Smooth muscle cell (in vitro differentiated cells): ENCODE data around the gene THUMPD2. TPM values are rescaled to one million over a fixed set of nuclear protein-coding genes. Genes with fewer than 3 reads are reported as not detected.

ENCODE experiments used
- DNase-seq: peaks from one replicate; lab custom pipeline; 2025; ENCODE audit not compliant: unreplicated experiment; lab: John Stamatoyannopoulos, UW
- H2AFZ ChIP-seq: fragments of 200-600 bp; sonication (generic); 2 replicates; pipeline ENCODE4 v1.6.0; 2016; ENCODE audit warnings: antibody characterized with exemption, low read depth, mild to moderate bottlenecking
- H3F3A ChIP-seq: fragments of 200-600 bp; sonication (generic); 2 replicates; pipeline ENCODE4 v1.6.0; 2017; ENCODE audit warnings: antibody characterized with exemption, low read depth
- H3K27ac ChIP-seq: fragments of 200-600 bp; sonication (generic); 2 replicates; pipeline ENCODE4 v1.5.1; 2016; ENCODE audit warnings: low read depth, mild to moderate bottlenecking
- H3K27me3 ChIP-seq: fragments of 200-600 bp; sonication (generic); 2 replicates; pipeline ENCODE4 v1.6.1; 2016; ENCODE audit warnings: low read depth, mild to moderate bottlenecking
- H3K36me3 ChIP-seq: fragments of 200-600 bp; sonication (generic); 2 replicates; pipeline ENCODE4 v1.5.1; 2016; ENCODE audit warnings: low read depth
- H3K4me1 ChIP-seq: fragments of 200-600 bp; sonication (generic); 2 replicates; pipeline ENCODE4 v1.5.1; 2016; ENCODE audit warnings: low read depth
- H3K4me2 ChIP-seq: fragments of 200-600 bp; sonication (generic); 2 replicates; pipeline ENCODE4 v1.6.0; 2016; ENCODE audit warnings: mild to moderate bottlenecking
- H3K4me3 ChIP-seq: fragments of 200-600 bp; sonication (generic); 2 replicates; pipeline ENCODE4 v1.5.1; 2016; ENCODE audit warnings: mild to moderate bottlenecking
- H3K79me2 ChIP-seq: fragments of 200-600 bp; sonication (generic); 2 replicates; pipeline ENCODE4 v1.6.0; 2016; ENCODE audit warnings: low read depth, mild to moderate bottlenecking
- H3K9ac ChIP-seq: fragments of 200-600 bp; sonication (generic); 2 replicates; pipeline ENCODE4 v1.6.0; 2016; ENCODE audit warnings: low read depth
- H3K9me3 ChIP-seq: fragments of 200-600 bp; sonication (generic); replicated peaks from 2 replicates; pipeline ENCODE4 v1.5.1; 2016; ENCODE audit warnings: low read depth
- H4K20me1 ChIP-seq: fragments of 200-600 bp; sonication (generic); 2 replicates; pipeline ENCODE4 v1.6.0; 2016; ENCODE audit warnings: low read depth
- WGBS: methylation state at CpG from one replicate; pipeline ENCODE4 v1.1.7; 2016; ENCODE audit warnings: low lambda C conversion rate; 5-methylcytosine and 5-hydroxymethylcytosine counted together
- polyA plus RNA-seq: library from polyadenylated mRNA; unstranded; fragments of >200 nt; fragmentation: Nextera tagmentation; extraction: Ambion mirVana; gene quantifications from 2 replicates; pipeline ENCODE4 v1.2.1, GENCODE V29; 2016
- total RNA-seq: library from RNA; depleted of rRNA; stranded (reverse); fragments of >200 nt; gene quantifications from 2 replicates; pipeline ENCODE4 v1.2.3, GENCODE V29; 2014
- TF ChIP-seq, protein P1 (sequence below): fragments of 200-600 bp; sonication (generic); IDR thresholded peaks from 2 replicates; pipeline ENCODE4 v1.5.1; 2017; ENCODE audit warnings: borderline replicate concordance, mild to moderate bottlenecking, antibody characterized with exemption; ENCODE audit not compliant: insufficient read depth, poor library complexity, severe bottlenecking

The THUMPD2 gene
- total and polyA plus RNA-seq, 2 experiments from 2014 or later = 14.5 to 18.6 TPM

DNA sequence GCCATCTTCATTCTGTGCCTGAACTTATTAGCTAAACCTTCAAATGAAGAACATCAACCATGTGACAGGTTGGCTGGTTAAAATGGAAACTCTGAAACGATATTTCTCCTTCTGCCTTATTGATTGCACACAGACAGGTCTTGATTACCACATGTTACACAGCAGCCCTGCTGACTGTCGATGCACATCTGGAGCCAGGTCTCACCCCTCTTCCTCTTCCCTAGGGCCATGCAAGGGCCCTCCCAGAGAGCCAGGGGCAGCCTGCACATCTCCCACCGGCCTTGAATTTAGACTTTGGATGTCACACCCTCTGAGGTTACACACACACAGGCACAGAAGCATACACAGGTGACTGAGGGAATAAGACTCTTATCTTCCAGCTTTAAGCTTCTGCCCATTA, 68.3 kb downstream of the THUMPD2 start:
- peaks cover 3% of the 10 kb centered on the region for H3K4me1 ChIP-seq
- no peaks in the 10 kb centered on the region for H4K20me1 ChIP-seq
- peaks cover 4% of the 10 kb centered on the region for H3F3A ChIP-seq
- H2AFZ ChIP-seq = no peak overlapping the region
- no peak for DNase-seq
- H3K4me2 ChIP-seq = no peak overlapping the region
- H3K79me2 ChIP-seq = no peaks in the 10 kb centered on the region
- H3K9me3 ChIP-seq = no peaks in the 10 kb centered on the region
- no peaks in the 10 kb centered on the region for H3K36me3 ChIP-seq
- no peak overlapping the region for H3K27ac ChIP-seq
- no peak overlapping the region for H3K4me3 ChIP-seq
- H3K9ac ChIP-seq = no peak overlapping the region
- WGBS = 84% methylated on average over 3 of the region's 3 CpGs
- H3K27me3 ChIP-seq = no peaks in the 10 kb centered on the region
- TF ChIP-seq, protein P1, sequence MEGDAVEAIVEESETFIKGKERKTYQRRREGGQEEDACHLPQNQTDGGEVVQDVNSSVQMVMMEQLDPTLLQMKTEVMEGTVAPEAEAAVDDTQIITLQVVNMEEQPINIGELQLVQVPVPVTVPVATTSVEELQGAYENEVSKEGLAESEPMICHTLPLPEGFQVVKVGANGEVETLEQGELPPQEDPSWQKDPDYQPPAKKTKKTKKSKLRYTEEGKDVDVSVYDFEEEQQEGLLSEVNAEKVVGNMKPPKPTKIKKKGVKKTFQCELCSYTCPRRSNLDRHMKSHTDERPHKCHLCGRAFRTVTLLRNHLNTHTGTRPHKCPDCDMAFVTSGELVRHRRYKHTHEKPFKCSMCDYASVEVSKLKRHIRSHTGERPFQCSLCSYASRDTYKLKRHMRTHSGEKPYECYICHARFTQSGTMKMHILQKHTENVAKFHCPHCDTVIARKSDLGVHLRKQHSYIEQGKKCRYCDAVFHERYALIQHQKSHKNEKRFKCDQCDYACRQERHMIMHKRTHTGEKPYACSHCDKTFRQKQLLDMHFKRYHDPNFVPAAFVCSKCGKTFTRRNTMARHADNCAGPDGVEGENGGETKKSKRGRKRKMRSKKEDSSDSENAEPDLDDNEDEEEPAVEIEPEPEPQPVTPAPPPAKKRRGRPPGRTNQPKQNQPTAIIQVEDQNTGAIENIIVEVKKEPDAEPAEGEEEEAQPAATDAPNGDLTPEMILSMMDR = no peak

DNA sequence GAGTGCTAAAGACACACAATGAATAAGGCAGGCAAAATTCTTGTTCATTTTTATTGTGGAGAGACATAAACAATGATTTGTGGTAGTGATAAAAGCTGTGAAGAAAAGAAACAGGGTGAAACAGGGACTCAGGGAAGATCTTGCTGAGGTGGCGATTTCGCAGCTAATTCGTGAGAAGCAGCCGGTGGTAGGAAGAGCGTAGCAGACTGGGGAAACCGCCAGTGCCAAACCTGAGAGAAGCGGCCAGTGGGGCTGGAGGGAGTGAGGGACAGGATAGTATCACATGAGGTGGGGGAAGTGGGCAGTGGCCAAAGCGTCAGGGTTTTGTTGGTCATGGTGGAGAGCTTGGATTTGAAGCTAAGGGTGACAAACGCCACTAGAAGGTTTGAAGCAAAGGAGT, 71.1 kb downstream of the THUMPD2 start:
- TF ChIP-seq, protein P1 = no peak
- Histone ChIP-seq H2AFZ (no peak overlapping the region), H3K27ac (no peak overlapping the region), H3K36me3 (no peaks in the 10 kb centered on the region), H3K79me2 (no peaks in the 10 kb centered on the region), H3K27me3 (no peaks in the 10 kb centered on the region), H3K4me3 (no peak overlapping the region), H3K9ac (no peak overlapping the region), H3K4me2 (no peak overlapping the region), H3K4me1 (no peaks in the 10 kb centered on the region), H3F3A (no peaks in the 10 kb centered on the region), H3K9me3 (no peaks in the 10 kb centered on the region), H4K20me1 (no peaks in the 10 kb centered on the region)
- WGBS = 91% methylated on average over 8 of the region's 9 CpGs
- no peak for DNase-seq

DNA sequence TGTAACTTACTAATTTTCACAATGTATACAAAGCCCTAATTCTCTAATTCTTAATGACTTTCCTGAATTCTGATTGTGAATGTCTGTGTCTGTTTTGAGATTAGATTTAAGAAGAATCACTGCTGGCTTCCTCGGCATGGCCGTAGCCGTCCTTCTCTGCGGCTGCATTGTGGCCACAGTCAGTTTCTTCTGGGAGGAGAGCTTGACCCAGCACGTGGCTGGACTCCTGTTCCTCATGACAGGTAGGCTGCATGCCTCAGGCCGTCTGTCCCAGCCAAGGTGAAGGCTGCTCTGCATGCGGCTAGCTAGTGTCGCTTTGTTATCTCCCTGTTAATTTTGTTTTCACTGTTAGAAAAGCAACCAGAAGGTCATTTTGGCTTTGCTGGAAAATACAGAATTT, 72.1 kb downstream of the THUMPD2 start:
- H3K9me3 ChIP-seq = peaks cover 4% of the 10 kb centered on the region
- WGBS = 87% methylated on average over 8 of the region's 8 CpGs
- TF ChIP-seq, protein P1 = no peak
- no peaks in the 10 kb centered on the region for H3K4me1 ChIP-seq
- H3K4me3 ChIP-seq = no peak overlapping the region
- no peaks in the 10 kb centered on the region for H3F3A ChIP-seq
- no peak overlapping the region for H3K9ac ChIP-seq
- H3K27ac ChIP-seq = no peak overlapping the region
- no peaks in the 10 kb centered on the region for H4K20me1 ChIP-seq
- DNase-seq = no peak
- no peaks in the 10 kb centered on the region for H3K79me2 ChIP-seq
- no peak overlapping the region for H2AFZ ChIP-seq
- H3K4me2 ChIP-seq = no peak overlapping the region
- H3K36me3 ChIP-seq = peaks cover 6% of the 10 kb centered on the region
- no peaks in the 10 kb centered on the region for H3K27me3 ChIP-seq

DNA sequence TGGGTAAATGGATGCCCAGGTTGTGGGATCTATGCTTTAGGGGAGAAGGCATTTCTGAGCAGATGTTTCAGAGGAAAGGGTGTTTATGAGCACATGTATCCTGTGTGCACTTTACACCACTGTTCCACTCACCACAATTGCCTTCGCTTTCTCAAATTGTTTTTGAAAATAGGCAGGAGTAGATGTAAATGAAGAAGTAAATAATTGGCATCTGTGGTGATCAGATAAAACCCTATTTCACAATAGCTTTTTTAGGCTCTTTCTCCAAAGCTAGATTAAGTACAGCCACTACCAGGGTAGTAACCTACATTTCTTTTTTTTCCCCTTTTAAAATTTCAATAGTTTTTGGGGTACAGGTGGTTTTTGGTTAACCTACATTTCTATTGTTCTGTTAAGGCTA, 72.7 kb downstream of the THUMPD2 start:
- Histone ChIP-seq H2AFZ (no peak overlapping the region), H3K79me2 (no peaks in the 10 kb centered on the region), H3K9ac (no peak overlapping the region), H3K36me3 (peaks cover 13% of the 10 kb centered on the region), H3K4me3 (no peak overlapping the region), H3K27me3 (no peaks in the 10 kb centered on the region), H3K4me2 (no peak overlapping the region), H3K27ac (no peak overlapping the region), H3K4me1 (no peaks in the 10 kb centered on the region), H4K20me1 (no peaks in the 10 kb centered on the region), H3K9me3 (peaks cover 10% of the 10 kb centered on the region), H3F3A (no peaks in the 10 kb centered on the region)
- TF ChIP-seq, protein P1 = no peak
- WGBS = 93% methylated on average over 1 of the region's 1 CpG
- DNase-seq = no peak
